Measurements from ENCODE around the gene UBXN2A.

The UBXN2A gene

DNA sequence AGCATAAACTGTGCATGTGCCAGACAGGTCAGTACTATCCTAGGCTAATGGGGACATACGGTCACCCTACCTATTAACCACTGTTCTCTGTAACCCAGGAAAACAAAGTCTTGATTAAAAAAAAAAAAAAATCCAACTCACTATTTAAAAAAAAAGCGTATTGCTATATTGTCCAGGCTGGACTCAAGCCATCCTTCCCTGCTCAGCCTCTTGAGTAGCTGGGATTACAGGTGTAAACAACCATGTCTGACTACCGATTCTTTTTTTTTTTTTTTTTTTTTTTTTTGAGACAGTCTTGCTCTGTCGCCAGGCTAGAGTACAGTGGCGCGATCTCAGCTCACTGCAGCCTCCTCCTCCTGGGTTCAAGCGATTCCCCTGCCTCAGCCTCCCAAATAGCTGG, 24.9 kb upstream of the UBXN2A start:
- Histone ChIP-seq H3K4me1 (ENCODE audit: insufficient read depth, low read length, severe bottlenecking) (peaks cover 50% of the 10 kb centered on the region), H3K4me3 (ENCODE audit: low read depth, low read length, poor library complexity, severe bottlenecking) (no peak overlapping the region), H2AFZ (ENCODE audit: low read length) (no peak overlapping the region), H3K27ac (ENCODE audit: low read depth, low read length, poor library complexity, severe bottlenecking) (no peak overlapping the region), H4K20me1 (ENCODE audit: insufficient read depth, low read length) (no peaks in the 10 kb centered on the region), H3K9me2 (ENCODE audit: low read depth, low read length) (no peaks in the 10 kb centered on the region), H3F3A (ENCODE audit: insufficient read depth, low read length) (no peaks in the 10 kb centered on the region), H3K9me3 (ENCODE audit: low read length) (no peaks in the 10 kb centered on the region), H3K4me2 (ENCODE audit: low read length) (no peak overlapping the region), H3K27me3 (ENCODE audit: insufficient read depth, low read length) (no peaks in the 10 kb centered on the region), H3K36me3 (ENCODE audit: insufficient read depth, low read length) (no peaks in the 10 kb centered on the region; the same call in 1 of the 2 replicates), H3K9ac (ENCODE audit: low read length) (no peak overlapping the region), H3K79me2 (ENCODE audit: insufficient read depth, low read length) (peaks cover 84% of the 10 kb centered on the region)
- TF ChIP-seq, protein P1, sequence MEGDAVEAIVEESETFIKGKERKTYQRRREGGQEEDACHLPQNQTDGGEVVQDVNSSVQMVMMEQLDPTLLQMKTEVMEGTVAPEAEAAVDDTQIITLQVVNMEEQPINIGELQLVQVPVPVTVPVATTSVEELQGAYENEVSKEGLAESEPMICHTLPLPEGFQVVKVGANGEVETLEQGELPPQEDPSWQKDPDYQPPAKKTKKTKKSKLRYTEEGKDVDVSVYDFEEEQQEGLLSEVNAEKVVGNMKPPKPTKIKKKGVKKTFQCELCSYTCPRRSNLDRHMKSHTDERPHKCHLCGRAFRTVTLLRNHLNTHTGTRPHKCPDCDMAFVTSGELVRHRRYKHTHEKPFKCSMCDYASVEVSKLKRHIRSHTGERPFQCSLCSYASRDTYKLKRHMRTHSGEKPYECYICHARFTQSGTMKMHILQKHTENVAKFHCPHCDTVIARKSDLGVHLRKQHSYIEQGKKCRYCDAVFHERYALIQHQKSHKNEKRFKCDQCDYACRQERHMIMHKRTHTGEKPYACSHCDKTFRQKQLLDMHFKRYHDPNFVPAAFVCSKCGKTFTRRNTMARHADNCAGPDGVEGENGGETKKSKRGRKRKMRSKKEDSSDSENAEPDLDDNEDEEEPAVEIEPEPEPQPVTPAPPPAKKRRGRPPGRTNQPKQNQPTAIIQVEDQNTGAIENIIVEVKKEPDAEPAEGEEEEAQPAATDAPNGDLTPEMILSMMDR (IDR thresholded peaks at IDR 0.05; ENCODE audit: low read length) = no peak
- no peak for TF ChIP-seq EZH2 (IDR thresholded peaks at IDR 0.05; ENCODE audit: borderline replicate concordance, low read length)

DNA sequence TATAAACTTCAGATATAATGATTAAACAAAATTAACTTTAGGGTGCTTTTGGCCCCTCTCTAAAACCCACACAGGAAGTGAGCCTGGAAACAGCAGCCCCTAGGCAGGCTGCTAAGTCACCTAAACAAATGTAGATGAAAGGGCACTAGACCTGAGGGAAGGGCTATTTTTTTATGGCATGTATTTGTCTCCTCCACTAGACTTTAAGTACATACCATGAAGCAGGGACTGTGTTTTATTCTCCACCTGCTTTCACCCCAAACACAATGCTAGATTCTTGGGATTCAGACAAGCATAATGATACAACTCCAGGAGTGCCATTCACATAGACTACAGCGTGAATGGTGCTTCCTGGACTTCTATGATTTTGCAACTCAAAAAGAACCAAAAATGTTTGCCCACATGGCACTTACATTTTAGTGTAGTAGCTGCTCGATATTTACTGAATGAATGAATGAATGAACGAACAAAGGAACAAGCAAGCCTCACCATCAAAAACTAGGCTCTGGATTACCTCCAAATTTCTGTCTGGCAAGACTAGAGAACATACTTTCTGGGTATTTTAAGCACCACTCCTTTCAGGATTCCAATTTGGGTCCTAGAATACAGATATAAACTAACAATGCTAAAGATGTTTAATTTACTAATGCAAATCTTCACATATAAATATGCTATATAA, 23.4 kb upstream of the UBXN2A start:
- no peaks in the 10 kb centered on the region for H3K9me2 ChIP-seq (ENCODE audit: low read depth, low read length)
- H3K4me2 ChIP-seq (ENCODE audit: low read length) = peak overlapping the region; percentile 37
- no peaks in the 10 kb centered on the region for H4K20me1 ChIP-seq (ENCODE audit: insufficient read depth, low read length)
- H3K9me3 ChIP-seq (ENCODE audit: low read length) = no peaks in the 10 kb centered on the region
- H3K27me3 ChIP-seq (ENCODE audit: insufficient read depth, low read length) = no peaks in the 10 kb centered on the region
- H3K27ac ChIP-seq (ENCODE audit: low read depth, low read length, poor library complexity, severe bottlenecking) = peak overlapping the region; percentile 78
- no peaks in the 10 kb centered on the region for H3F3A ChIP-seq (ENCODE audit: insufficient read depth, low read length)
- H3K79me2 ChIP-seq (ENCODE audit: insufficient read depth, low read length) = peaks cover 98% of the 10 kb centered on the region
- no peak overlapping the region for H2AFZ ChIP-seq (ENCODE audit: low read length)
- H3K4me1 ChIP-seq (ENCODE audit: insufficient read depth, low read length, severe bottlenecking) = peaks cover 66% of the 10 kb centered on the region
- H3K9ac ChIP-seq (ENCODE audit: low read length) = peak overlapping the region; percentile 6
- no peak for TF ChIP-seq EZH2 (IDR thresholded peaks at IDR 0.05; ENCODE audit: borderline replicate concordance, low read length)
- TF ChIP-seq, protein P1 (IDR thresholded peaks at IDR 0.05; ENCODE audit: low read length) = no peak
- H3K4me3 ChIP-seq (ENCODE audit: low read depth, low read length, poor library complexity, severe bottlenecking) = peak overlapping the region; percentile 7
- H3K36me3 ChIP-seq (ENCODE audit: insufficient read depth, low read length) = no peaks in the 10 kb centered on the region

DNA sequence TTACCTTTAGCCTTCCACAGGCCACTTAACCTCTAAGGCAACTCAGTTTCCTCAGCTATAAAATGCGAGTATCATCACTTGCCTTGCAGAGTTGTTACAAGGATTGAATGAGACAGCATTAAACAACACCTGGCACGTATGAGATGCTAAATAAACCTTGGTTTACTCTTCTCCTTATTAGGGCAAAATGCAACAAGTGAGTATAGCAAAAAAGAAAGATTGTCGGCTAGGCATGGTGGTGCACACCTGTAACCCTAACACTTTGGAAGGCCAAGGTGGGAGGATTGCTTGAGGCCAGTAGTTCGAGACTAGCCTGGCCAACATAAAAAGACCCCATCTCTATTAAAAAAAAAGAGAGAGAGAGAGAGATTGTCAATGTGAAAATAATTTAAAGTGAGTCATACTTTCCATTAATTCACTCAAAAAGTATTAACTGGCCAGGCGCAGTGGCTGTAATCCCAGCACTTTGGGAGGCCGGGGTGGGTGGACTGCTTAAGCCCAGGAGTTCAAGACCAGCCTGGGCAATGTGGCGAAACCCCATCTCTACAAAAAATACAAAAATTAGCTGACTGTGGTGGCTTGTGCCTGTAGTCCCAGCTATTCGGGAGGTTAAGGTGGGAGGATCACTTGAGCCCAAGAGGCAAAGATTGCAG, 21.3 kb upstream of the UBXN2A start:
- H4K20me1 ChIP-seq (ENCODE audit: insufficient read depth, low read length) = no peaks in the 10 kb centered on the region
- H3K27ac ChIP-seq (ENCODE audit: low read depth, low read length, poor library complexity, severe bottlenecking) = peak overlapping the region; percentile 71
- no peak overlapping the region for H3K4me2 ChIP-seq (ENCODE audit: low read length)

More for the DNA sequence above, 21.3 kb upstream of the UBXN2A start:
- Histone ChIP-seq H3K9ac (ENCODE audit: low read length) (no peak overlapping the region), H3K9me2 (ENCODE audit: low read depth, low read length) (no peaks in the 10 kb centered on the region), H3K4me1 (ENCODE audit: insufficient read depth, low read length, severe bottlenecking) (peaks cover 86% of the 10 kb centered on the region), H3F3A (ENCODE audit: insufficient read depth, low read length) (no peaks in the 10 kb centered on the region), H2AFZ (ENCODE audit: low read length) (no peak overlapping the region), H3K9me3 (ENCODE audit: low read length) (no peaks in the 10 kb centered on the region), H3K4me3 (ENCODE audit: low read depth, low read length, poor library complexity, severe bottlenecking) (no peak overlapping the region), H3K36me3 (ENCODE audit: insufficient read depth, low read length) (no peaks in the 10 kb centered on the region), H3K79me2 (ENCODE audit: insufficient read depth, low read length) (peaks cover 99% of the 10 kb centered on the region), H3K27me3 (ENCODE audit: insufficient read depth, low read length) (no peaks in the 10 kb centered on the region)
- TF ChIP-seq EZH2 (IDR thresholded peaks at IDR 0.05; ENCODE audit: borderline replicate concordance, low read length) = no peak
- TF ChIP-seq, protein P1 (IDR thresholded peaks at IDR 0.05; ENCODE audit: low read length) = no peak

Data from OCI-LY1 (cell line).